Tibial artery (tissue), 4 donors: ENCODE measurements around the gene CACNA1B.
A peak's percentile ranks its signal among the peaks of the same experiment; 100 is the strongest.

ENCODE experiments used
- DNase-seq, 2 donors: peaks; one replicate each; pipeline ENCODE4 v3.0.0-alpha.2; 2019
- H3K27ac ChIP-seq, 2 donors: fragments of 200-600 bp; sonication (generic) in 1 of 2; 1 replicate in 1 of 2; 2 replicates in 1 of 2; pipeline ENCODE4 v1.5.1; 2018 to 2019; ENCODE audit warnings: mild to moderate bottlenecking in 1 of 2
- H3K27me3 ChIP-seq, 2 donors: fragments of 200-600 bp; sonication (generic) in 1 of 2; one replicate each; pipeline versions ENCODE4 v1.5.1 to v1.6.0; 2016 to 2019
- H3K36me3 ChIP-seq, 3 donors: fragments of 200-600 bp; sonication (generic) in 2 of 3; one replicate each; pipeline ENCODE4 v1.5.1; 2016 to 2019; ENCODE audit warnings: mild to moderate bottlenecking in 2 of 3
- H3K4me1 ChIP-seq, 4 donors: fragments of 200-600 bp; sonication (generic) in 2 of 4; 1 replicate in 3 of 4; 2 replicates in 1 of 4; pipeline ENCODE4 v1.5.1; 2016 to 2019
- H3K4me3 ChIP-seq, 2 donors: fragments of 200-600 bp; sonication (generic) in 1 of 2; 1 replicate in 1 of 2; 2 replicates in 1 of 2; pipeline ENCODE4 v1.5.1; 2018 to 2019; ENCODE audit warnings: mild to moderate bottlenecking in 2 of 2
- H3K9me3 ChIP-seq, 3 donors: fragments of 200-600 bp; sonication (generic) in 1 of 3; one replicate each; pipeline ENCODE4 v1.5.1; 2016 to 2019
- intact Hi-C: fragments of 100-400 bp; cut with DNase I; formaldehyde crosslinking; loops from one replicate; pipeline ENCODE4 v1.15.0; 2023; ENCODE audit warnings: low total_unique reads
- TF ChIP-seq, protein P1 (sequence below), 2 experiments: fragments of 200-600 bp in 1 of 2; fragments of 450-650 bp in 1 of 2; IDR thresholded peaks; one replicate each; pipeline ENCODE4 v1.5.1; 2017 to 2019; ENCODE audit warnings: antibody characterized with exemption in 2 of 2, mild to moderate bottlenecking in 1 of 2, moderate library complexity in 1 of 2

The CACNA1B gene

DNA sequence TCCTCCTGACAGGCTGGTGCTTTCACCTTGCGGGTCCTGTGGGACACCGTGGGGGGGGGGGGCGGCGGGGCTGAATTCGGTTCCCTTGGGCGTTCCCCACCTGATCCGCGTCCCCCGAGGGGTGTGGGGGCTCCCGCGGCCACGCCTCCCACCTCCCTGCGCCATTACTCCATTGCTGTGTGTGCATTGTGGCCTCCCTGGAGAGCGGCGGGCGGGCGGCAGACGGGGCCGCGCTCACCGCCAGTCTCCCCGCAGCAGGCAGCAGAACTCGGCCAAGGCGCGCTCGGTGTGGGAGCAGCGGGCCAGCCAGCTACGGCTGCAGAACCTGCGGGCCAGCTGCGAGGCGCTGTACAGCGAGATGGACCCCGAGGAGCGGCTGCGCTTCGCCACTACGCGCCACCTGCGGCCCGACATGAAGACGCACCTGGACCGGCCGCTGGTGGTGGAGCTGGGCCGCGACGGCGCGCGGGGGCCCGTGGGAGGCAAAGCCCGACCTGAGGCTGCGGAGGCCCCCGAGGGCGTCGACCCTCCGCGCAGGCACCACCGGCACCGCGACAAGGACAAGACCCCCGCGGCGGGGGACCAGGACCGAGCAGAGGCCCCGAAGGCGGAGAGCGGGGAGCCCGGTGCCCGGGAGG, 145.3 kb downstream of the CACNA1B start:
- no peak overlapping the region for H3K4me3 ChIP-seq
- H3K9me3 ChIP-seq: no peaks in the 10 kb centered on the region
- DNase-seq: peak in 1 of 2 donors; percentile 44
- H3K36me3 ChIP-seq: no peaks in the 10 kb centered on the region
- intact Hi-C loops: no loop called here
- H3K4me1 ChIP-seq: peaks cover 0 to 13% (median 7%) of the 10 kb centered on the region in 4 donors
- TF ChIP-seq, protein P1, sequence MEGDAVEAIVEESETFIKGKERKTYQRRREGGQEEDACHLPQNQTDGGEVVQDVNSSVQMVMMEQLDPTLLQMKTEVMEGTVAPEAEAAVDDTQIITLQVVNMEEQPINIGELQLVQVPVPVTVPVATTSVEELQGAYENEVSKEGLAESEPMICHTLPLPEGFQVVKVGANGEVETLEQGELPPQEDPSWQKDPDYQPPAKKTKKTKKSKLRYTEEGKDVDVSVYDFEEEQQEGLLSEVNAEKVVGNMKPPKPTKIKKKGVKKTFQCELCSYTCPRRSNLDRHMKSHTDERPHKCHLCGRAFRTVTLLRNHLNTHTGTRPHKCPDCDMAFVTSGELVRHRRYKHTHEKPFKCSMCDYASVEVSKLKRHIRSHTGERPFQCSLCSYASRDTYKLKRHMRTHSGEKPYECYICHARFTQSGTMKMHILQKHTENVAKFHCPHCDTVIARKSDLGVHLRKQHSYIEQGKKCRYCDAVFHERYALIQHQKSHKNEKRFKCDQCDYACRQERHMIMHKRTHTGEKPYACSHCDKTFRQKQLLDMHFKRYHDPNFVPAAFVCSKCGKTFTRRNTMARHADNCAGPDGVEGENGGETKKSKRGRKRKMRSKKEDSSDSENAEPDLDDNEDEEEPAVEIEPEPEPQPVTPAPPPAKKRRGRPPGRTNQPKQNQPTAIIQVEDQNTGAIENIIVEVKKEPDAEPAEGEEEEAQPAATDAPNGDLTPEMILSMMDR (IDR thresholded peaks at IDR 0.05): no peak
- H3K27ac ChIP-seq: no peak overlapping the region
- H3K27me3 ChIP-seq: peaks cover 0 to 40% of the 10 kb centered on the region in 2 donors

DNA sequence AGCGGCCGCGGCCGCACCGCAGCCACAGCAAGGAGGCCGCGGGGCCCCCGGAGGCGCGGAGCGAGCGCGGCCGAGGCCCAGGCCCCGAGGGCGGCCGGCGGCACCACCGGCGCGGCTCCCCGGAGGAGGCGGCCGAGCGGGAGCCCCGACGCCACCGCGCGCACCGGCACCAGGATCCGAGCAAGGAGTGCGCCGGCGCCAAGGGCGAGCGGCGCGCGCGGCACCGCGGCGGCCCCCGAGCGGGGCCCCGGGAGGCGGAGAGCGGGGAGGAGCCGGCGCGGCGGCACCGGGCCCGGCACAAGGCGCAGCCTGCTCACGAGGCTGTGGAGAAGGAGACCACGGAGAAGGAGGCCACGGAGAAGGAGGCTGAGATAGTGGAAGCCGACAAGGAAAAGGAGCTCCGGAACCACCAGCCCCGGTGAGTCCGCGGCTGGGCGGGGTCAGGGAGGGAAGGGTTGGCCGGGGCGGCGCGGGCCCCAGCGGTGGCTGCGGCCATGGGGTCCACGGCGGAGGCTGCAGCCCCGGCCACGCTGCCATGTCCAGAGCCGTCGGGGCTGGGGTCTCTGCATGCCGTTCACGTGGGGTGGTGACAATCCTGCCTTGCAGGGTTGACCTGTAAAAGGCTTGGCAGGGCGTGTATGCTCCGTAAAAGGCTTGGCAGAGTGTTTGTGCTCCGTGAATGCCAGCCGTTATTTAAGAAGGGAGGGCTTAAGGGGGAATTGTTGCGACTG, 146.0 kb downstream of the CACNA1B start:
- peaks cover 0 to 40% of the 10 kb centered on the region in 2 donors for H3K27me3 ChIP-seq
- no peak overlapping the region for H3K27ac ChIP-seq
- TF ChIP-seq, protein P1 (IDR thresholded peaks at IDR 0.05): no peak
- H3K4me3 ChIP-seq: no peak overlapping the region
- H3K4me1 ChIP-seq: peaks cover 0 to 13% (median 7%) of the 10 kb centered on the region in 4 donors
- no peaks in the 10 kb centered on the region for H3K36me3 ChIP-seq
- no peaks in the 10 kb centered on the region for H3K9me3 ChIP-seq
- peak in 1 of 2 donors; percentile 57 for DNase-seq
- intact Hi-C loops: no loop called here

DNA sequence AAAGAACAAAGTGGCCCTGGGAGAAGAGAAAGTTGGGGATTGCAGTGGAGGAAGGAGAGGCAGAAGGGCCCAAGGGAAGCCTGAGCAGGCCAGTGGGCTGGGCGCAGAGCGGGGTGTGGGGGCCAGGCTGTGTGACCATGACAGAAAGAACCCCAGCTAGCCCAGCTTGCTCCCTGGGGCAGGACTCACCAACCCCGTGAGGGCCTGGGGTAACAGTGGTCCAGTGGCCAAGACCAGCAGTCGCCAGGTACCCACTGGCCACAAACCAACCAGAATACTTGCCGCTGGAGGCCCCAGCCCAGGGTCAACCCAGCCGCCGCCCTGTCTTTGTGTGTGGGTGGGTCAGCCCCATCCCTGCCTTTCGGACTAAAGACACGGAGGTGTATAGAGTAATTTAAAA, 146.5 kb downstream of the CACNA1B start:
- peak in 1 of 2 donors; percentile 58 for DNase-seq
- no peak overlapping the region for H3K4me3 ChIP-seq
- no peak overlapping the region for H3K27ac ChIP-seq
- intact Hi-C loops: no loop called here
- H3K9me3 ChIP-seq: no peaks in the 10 kb centered on the region
- H3K36me3 ChIP-seq: no peaks in the 10 kb centered on the region
- TF ChIP-seq, protein P1 (IDR thresholded peaks at IDR 0.05): no peak
- H3K4me1 ChIP-seq: peaks cover 0 to 13% (median 7%) of the 10 kb centered on the region in 4 donors
- H3K27me3 ChIP-seq: peaks cover 0 to 40% of the 10 kb centered on the region in 2 donors

DNA sequence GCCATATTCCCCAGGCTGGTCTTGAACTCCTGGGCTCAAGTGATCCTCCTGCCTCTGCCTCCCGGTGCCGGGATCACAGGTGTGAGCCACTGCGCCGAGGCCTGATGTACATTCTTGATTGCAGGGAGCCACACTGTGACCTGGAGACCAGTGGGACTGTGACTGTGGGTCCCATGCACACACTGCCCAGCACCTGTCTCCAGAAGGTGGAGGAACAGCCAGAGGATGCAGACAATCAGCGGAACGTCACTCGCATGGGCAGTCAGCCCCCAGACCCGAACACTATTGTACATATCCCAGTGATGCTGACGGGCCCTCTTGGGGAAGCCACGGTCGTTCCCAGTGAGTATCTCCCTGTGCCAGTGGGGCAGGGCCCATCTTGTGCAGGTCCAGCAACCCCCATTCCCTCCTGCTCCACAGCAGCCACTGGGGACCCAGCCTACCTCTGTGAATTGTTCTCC, 147.3 kb downstream of the CACNA1B start:
- Histone ChIP-seq H3K4me3 (no peak overlapping the region), H3K27ac (no peak overlapping the region), H3K27me3 (peaks cover 0 to 42% of the 10 kb centered on the region in 2 donors), H3K4me1 (peaks cover 0 to 13% (median 7%) of the 10 kb centered on the region in 4 donors), H3K9me3 (no peaks in the 10 kb centered on the region), H3K36me3 (no peaks in the 10 kb centered on the region)
- intact Hi-C loops: no loop called here
- TF ChIP-seq, protein P1 (IDR thresholded peaks at IDR 0.05): no peak
- peak in 1 of 2 donors; percentile 58 for DNase-seq

DNA sequence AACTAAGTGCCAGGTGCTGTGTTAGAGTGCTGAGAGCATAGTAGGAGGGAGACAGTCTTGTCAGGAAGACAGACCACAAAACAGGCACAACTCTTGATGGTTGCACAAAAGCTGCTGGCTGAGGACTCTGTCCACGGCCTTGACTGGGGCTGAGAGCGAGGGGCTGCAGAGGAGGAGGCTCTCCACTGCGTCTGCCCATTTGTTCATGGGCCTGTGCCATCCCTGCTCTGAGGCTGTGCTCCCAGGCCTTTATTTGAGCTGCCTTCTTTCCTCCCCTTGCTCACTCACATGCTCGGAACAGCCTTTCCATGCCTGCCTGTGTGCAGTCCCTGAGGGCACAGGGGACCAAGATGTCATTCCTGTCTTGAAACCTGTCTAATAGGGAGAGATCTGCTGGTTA, 147.8 kb downstream of the CACNA1B start:
- Histone ChIP-seq H3K4me3 (no peak overlapping the region), H3K27ac (no peak overlapping the region), H3K9me3 (no peaks in the 10 kb centered on the region), H3K36me3 (no peaks in the 10 kb centered on the region), H3K4me1 (peaks cover 0 to 13% (median 7%) of the 10 kb centered on the region in 4 donors), H3K27me3 (peaks cover 0 to 43% of the 10 kb centered on the region in 2 donors)
- intact Hi-C loops: no loop called here
- peak in 1 of 2 donors; percentile 3 for DNase-seq
- TF ChIP-seq, protein P1 (IDR thresholded peaks at IDR 0.05): no peak
